Pulmonary artery endothelial cell (primary cell): ENCODE data around the gene ITLN1. TPM values are rescaled to one million over a fixed set of nuclear protein-coding genes. Genes with fewer than 3 reads are reported as not detected.

Experiments used
- total RNA-seq: library from RNA; depleted of rRNA; stranded (reverse); fragments of >200 nt; gene quantifications from 2 replicates; pipeline ENCODE4 v1.2.3, GENCODE V29; 2014

Gene ITLN1
- total RNA-seq, 1 donor from 2014 or later: not detected

Other genes starting within 250 kb of the ITLN1 start
- not detected in 2 replicates for gene SLAMF1, start 238.1 kb downstream of the ITLN1 start, total RNA-seq
- gene CD48, start 173.4 kb downstream of the ITLN1 start, total RNA-seq: not detected in 2 replicates
- gene SLAMF7, start 145.9 kb downstream of the ITLN1 start, total RNA-seq: not detected in 2 replicates
- not detected in 2 replicates for gene LY9, start 89.0 kb downstream of the ITLN1 start, total RNA-seq
- gene CD244, start 22.3 kb downstream of the ITLN1 start, total RNA-seq: not detected in 2 replicates
- not detected in 2 replicates for gene ITLN2, start 69.6 kb upstream of the ITLN1 start, total RNA-seq
- 242 and 246 TPM in 2 replicates for gene F11R, start 136.0 kb upstream of the ITLN1 start, total RNA-seq
- 19.1 and 44.2 TPM in 2 replicates for gene TSTD1, start 153.8 kb upstream of the ITLN1 start, total RNA-seq
- gene USF1, start 160.8 kb upstream of the ITLN1 start, total RNA-seq: 95.7 and 127 TPM in 2 replicates
- gene ARHGAP30, start 184.7 kb upstream of the ITLN1 start, total RNA-seq: 0.04 TPM in 1 of 2 replicates, not detected in the other
- 0.14 and 0.53 TPM in 2 replicates for gene NECTIN4, start 204.4 kb upstream of the ITLN1 start, total RNA-seq
- 0.60 and 0.86 TPM in 2 replicates for gene KLHDC9, start 213.2 kb upstream of the ITLN1 start, total RNA-seq
- gene PFDN2, start 232.9 kb upstream of the ITLN1 start, total RNA-seq: 56.3 and 93.2 TPM in 2 replicates
- 11.3 and 14.3 TPM in 2 replicates for gene NIT1, start 232.9 kb upstream of the ITLN1 start, total RNA-seq
- gene DEDD, start 247.5 kb upstream of the ITLN1 start, total RNA-seq: 38.8 and 56.2 TPM in 2 replicates